Nephron progenitor cell (in vitro differentiated cells): ENCODE results near the gene IDH3G.
A peak's percentile ranks its signal among the peaks of the same experiment; 100 is the strongest.

Experiments
- DNase-seq: peaks from one replicate; pipeline ENCODE4 v3.0.0; 2021
- H3K27ac Mint-ChIP-seq: 2 replicates; pipeline ENCODE4 v1.8.0; 2021; ENCODE audit warnings: mild to moderate bottlenecking, moderate library complexity, mixed read lengths
- H3K27me3 Mint-ChIP-seq: 2 replicates; pipeline ENCODE4 v1.8.0; 2021; ENCODE audit warnings: mild to moderate bottlenecking, low read depth, mixed read lengths; ENCODE audit not compliant: poor library complexity
- H3K36me3 Mint-ChIP-seq: 2 replicates; pipeline ENCODE4 v1.8.0; 2021; ENCODE audit warnings: low read depth, mixed read lengths
- H3K4me1 Mint-ChIP-seq: 2 replicates; pipeline ENCODE4 v1.8.0; 2021; ENCODE audit warnings: mixed read lengths
- H3K4me3 Mint-ChIP-seq: 2 replicates; pipeline ENCODE4 v1.8.0; 2021; ENCODE audit warnings: mild to moderate bottlenecking, moderate library complexity, mixed read lengths
- H3K9me3 Mint-ChIP-seq: 2 replicates; pipeline ENCODE4 v1.8.0; 2021; ENCODE audit warnings: mild to moderate bottlenecking, moderate library complexity, mixed read lengths
- TF ChIP-seq, protein P1 (sequence below): fragments of 200-600 bp; sonication (generic); IDR thresholded peaks from 2 replicates; pipeline ENCODE4 v1.5.0; 2021; ENCODE audit warnings: antibody characterized with exemption

Gene IDH3G

DNA sequence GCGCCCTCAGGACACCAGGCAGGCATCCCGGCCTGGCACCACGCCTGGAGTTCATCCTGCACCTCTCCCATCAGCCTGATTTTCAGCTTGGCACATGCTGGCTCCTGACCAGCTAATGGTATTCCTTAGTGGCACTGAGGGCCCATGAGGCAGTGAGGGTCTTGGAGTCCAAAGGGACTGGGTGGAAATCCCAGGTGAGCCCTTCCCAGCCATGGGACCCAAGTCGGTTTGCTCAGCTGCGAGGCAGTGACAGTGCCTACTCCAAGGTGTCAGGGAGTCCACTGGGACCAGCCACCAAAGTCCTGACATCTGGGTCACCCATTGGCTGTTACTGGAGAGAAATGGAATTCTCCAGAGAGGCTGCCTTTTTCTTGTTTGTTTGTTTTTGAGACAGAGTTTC is 5.2 kb upstream of the IDH3G start:
- H3K9me3 Mint-ChIP-seq: peaks cover 54% of the 10 kb centered on the region
- H3K27ac Mint-ChIP-seq: no peak overlapping the region
- TF ChIP-seq, protein P1, sequence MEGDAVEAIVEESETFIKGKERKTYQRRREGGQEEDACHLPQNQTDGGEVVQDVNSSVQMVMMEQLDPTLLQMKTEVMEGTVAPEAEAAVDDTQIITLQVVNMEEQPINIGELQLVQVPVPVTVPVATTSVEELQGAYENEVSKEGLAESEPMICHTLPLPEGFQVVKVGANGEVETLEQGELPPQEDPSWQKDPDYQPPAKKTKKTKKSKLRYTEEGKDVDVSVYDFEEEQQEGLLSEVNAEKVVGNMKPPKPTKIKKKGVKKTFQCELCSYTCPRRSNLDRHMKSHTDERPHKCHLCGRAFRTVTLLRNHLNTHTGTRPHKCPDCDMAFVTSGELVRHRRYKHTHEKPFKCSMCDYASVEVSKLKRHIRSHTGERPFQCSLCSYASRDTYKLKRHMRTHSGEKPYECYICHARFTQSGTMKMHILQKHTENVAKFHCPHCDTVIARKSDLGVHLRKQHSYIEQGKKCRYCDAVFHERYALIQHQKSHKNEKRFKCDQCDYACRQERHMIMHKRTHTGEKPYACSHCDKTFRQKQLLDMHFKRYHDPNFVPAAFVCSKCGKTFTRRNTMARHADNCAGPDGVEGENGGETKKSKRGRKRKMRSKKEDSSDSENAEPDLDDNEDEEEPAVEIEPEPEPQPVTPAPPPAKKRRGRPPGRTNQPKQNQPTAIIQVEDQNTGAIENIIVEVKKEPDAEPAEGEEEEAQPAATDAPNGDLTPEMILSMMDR: no peak
- H3K27me3 Mint-ChIP-seq: no peaks in the 10 kb centered on the region
- peaks cover 12% of the 10 kb centered on the region for H3K36me3 Mint-ChIP-seq
- H3K4me3 Mint-ChIP-seq: no peak overlapping the region
- no peak for DNase-seq
- peaks cover 27% of the 10 kb centered on the region for H3K4me1 Mint-ChIP-seq

DNA sequence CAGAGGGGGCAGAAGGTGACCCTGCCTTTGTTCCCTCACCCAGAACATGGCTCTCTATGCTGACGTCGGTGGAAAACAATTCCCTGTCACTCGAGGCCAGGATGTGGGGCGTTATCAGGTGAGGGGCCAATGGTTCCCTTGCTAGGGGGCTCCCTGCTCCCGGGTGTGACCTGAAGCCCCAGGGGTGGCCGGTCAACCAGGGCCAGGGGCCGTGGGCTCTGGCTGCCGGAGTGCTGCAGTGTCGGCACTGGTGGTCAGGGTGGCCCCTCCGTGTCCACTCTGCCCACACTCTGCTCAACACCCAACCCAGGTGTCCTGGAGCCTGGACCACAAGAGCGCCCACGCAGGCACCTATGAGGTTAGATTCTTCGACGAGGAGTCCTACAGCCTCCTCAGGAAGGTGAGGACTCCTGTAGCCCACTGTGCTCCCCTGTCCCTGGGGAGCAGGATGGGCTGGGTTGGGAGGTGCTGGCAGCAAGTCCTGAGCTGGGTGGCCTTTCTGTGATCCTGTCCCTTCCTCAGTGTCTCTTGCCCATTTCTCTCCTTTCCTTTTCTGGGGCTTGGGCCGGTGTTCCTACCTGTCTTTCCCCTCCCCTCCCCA is 3.3 kb upstream of the IDH3G start:
- no peaks in the 10 kb centered on the region for H3K27me3 Mint-ChIP-seq
- TF ChIP-seq, protein P1: no peak
- peaks cover 31% of the 10 kb centered on the region for H3K4me1 Mint-ChIP-seq
- no peak overlapping the region for H3K4me3 Mint-ChIP-seq
- H3K36me3 Mint-ChIP-seq: peaks cover 12% of the 10 kb centered on the region
- H3K9me3 Mint-ChIP-seq: peaks cover 59% of the 10 kb centered on the region
- H3K27ac Mint-ChIP-seq: no peak overlapping the region
- DNase-seq: no peak

DNA sequence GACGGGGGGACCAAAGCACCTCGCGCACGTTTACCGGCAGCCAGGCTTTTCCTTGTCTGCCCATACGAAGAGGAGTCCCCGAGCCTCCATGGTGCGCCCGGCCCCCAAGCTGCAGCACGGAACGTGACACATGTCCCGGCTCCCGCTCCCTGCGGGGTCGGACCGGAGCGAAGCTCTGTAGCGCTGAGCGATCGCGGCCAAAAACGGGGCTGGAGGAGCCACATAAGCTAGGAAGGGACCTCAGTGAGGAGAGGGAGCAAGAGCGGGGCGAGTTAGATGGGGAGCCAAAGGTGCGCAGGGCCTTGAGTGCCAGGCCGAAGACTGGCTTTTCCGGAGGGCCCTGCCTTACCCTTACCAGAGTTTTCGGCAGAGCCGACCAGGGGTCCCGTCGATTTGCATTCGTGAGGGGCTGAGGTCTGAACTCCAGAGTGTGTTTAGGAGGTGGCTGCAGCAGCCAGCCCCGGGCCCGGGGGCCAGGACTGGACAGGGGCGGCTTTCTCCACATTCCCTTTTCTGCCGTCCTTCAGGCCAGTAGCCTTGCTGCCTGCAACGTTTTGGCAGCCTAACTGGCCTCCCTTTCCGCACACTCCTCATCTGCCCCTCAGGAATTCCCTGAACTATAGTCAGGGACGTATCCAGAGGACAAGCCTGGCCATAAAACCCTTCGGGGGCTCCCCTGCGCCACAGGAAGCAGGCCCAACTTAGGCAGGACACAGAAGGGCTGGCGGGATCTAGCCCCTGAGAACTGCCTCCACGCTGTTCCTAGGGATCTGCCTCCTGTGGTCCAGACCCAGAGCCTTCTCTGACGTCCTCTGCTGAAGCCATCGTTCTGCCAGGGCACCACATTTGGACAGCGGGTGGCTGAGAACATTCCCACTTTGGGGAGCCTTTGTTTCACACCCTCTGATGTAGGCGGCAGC is 982 bp upstream of the IDH3G start:
- Mint-ChIP-seq H3K27me3 (no peaks in the 10 kb centered on the region), H3K9me3 (peaks cover 56% of the 10 kb centered on the region), H3K27ac (no peak overlapping the region), H3K36me3 (peaks cover 20% of the 10 kb centered on the region), H3K4me1 (peaks cover 23% of the 10 kb centered on the region), H3K4me3 (peak overlapping the region; percentile 92)
- TF ChIP-seq, protein P1: no peak
- peak; percentile 30 for DNase-seq

DNA sequence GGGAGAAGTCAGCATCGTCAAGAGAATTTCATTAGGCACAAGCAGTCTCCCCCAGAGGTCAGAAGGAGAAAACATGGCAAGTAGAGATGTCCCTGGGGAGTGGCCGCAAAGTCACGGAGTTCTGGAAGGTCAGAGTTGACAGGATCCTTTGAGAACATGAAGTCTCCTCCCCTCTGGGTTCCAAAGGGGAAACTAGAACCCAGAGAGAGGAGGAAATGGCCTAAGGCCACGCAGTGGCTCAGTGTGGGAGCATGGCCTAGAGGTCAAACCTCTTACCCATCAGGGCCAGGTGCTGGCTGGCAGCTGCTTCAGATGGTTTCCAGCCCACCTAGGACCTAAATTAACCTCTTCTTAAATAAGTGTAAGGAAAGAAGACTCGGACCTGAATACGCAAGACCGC is 884 bp downstream of the IDH3G start:
- peaks cover under 1% of the 10 kb centered on the region for H3K27me3 Mint-ChIP-seq
- peaks cover 19% of the 10 kb centered on the region for H3K36me3 Mint-ChIP-seq
- peaks cover 52% of the 10 kb centered on the region for H3K9me3 Mint-ChIP-seq
- H3K4me3 Mint-ChIP-seq: peak overlapping the region; percentile 92
- H3K4me1 Mint-ChIP-seq: peaks cover 23% of the 10 kb centered on the region
- no peak for DNase-seq
- TF ChIP-seq, protein P1: no peak
- H3K27ac Mint-ChIP-seq: peak overlapping the region; percentile 84

DNA sequence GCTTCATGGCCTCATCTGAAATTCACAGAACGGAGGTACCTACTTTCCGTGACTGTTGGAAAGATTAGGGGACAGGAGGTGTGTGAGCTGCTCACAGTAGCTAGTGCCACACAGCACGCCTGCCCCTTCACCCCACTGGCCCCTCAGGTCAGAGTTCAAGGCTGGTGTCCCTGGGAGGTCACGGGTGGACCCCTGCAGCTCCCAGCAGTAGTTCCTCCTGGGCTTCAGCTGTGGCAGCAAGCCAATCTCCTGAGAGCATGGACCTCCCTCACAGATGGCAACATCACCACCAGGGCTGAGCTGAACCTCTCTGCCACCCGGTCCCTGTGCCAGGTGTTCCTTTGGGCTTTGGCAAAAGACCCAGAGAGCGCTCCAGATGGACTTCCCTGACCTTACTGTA is 1.8 kb downstream of the IDH3G start:
- no peak overlapping the region for H3K27ac Mint-ChIP-seq
- no peak for DNase-seq
- H3K4me3 Mint-ChIP-seq: no peak overlapping the region
- H3K36me3 Mint-ChIP-seq: peaks cover 15% of the 10 kb centered on the region
- H3K4me1 Mint-ChIP-seq: peaks cover 23% of the 10 kb centered on the region
- TF ChIP-seq, protein P1: no peak
- peaks cover 56% of the 10 kb centered on the region for H3K9me3 Mint-ChIP-seq
- peaks cover 3% of the 10 kb centered on the region for H3K27me3 Mint-ChIP-seq
